SH-SY5Y (cell line): ENCODE measurements around the gene PLEK2.

Experiments used
- GATA2 ChIP-seq: IDR thresholded peaks from 2 replicates; pipeline ENCODE4 v1.6.1; 2011; ENCODE audit warnings: mild to moderate bottlenecking, low read depth, low read length
- GATA3 ChIP-seq: IDR thresholded peaks from 2 replicates; pipeline ENCODE4 v1.6.1; 2011; ENCODE audit warnings: low read depth, mild to moderate bottlenecking, low read length, moderate library complexity

PLEK2 gene

GRCh38 chr14:67360470-67361206 is 51.3 kb downstream of the PLEK2 start:
- TF ChIP-seq GATA3: no peak
- TF ChIP-seq GATA2: no peak

GRCh38 chr14:67359775-67360469 is 52.0 kb downstream of the PLEK2 start, which contains the start of the genes ATP6V1D and EIF2S1:
ATP6V1D (minus strand) TSS chr14:67359804; CDS start chr14:67359698, 106 bp downstream.
EIF2S1 (plus strand) TSS chr14:67360328; CDS start chr14:67364768, 4,440 bp downstream.
- TF ChIP-seq GATA3: no peak
- no peak for TF ChIP-seq GATA2

GRCh38 chr14:67358924-67359774 is 52.8 kb downstream of the PLEK2 start:
- TF ChIP-seq GATA2 (no peak), GATA3 (no peak)

GRCh38 chr14:67357969-67358354 is 54.0 kb downstream of the PLEK2 start:
- TF ChIP-seq GATA2 (no peak), GATA3 (no peak)

- TF ChIP-seq GATA3: no peak
- no peak for TF ChIP-seq GATA2
These were observed 54.6 kb downstream of the PLEK2 start for GRCh38 chr14:67357186-67357968.

GRCh38 chr14:67352055-67352454 is 59.9 kb downstream of the PLEK2 start:
- TF ChIP-seq GATA2: no peak
- no peak for TF ChIP-seq GATA3

- TF ChIP-seq GATA2 (no peak), GATA3 (no peak)
These were observed 66.4 kb downstream of the PLEK2 start for GRCh38 chr14:67345583-67345982.

- TF ChIP-seq GATA2: no peak
- no peak for TF ChIP-seq GATA3
These were observed 68.2 kb downstream of the PLEK2 start for GRCh38 chr14:67343601-67344230.
